GM08714 (cell line): ENCODE data around the gene MLLT6.

Experiments used
- H3K4me3 ChIP-seq: fragments of 200-500 bp; sonication (Bioruptor generic); 2 replicates; pipeline ENCODE4 v1.5.1; 2014; ENCODE audit warnings: mild to moderate bottlenecking, low read length, inconsistent platforms
- ZNF274 ChIP-seq: IDR thresholded peaks from 2 replicates; pipeline ENCODE4 v1.6.1; 2012; ENCODE audit warnings: mild to moderate bottlenecking, low read depth, low read length

MLLT6 gene

GRCh38 chr17:38733282-38733981 lies 28.4 kb downstream of the MLLT6 start:
- no peak for TF ChIP-seq ZNF274
- no peak overlapping the region for H3K4me3 ChIP-seq

GRCh38 chr17:38733982-38734973 lies 29.2 kb downstream of the MLLT6 start:
- no peak for TF ChIP-seq ZNF274
- no peak overlapping the region for H3K4me3 ChIP-seq

GRCh38 chr17:38735161-38735997 lies 30.3 kb downstream of the MLLT6 start:
- no peak overlapping the region for H3K4me3 ChIP-seq
- TF ChIP-seq ZNF274, result no peak

GRCh38 chr17:38738007-38738662 lies 33.1 kb downstream of the MLLT6 start:
- H3K4me3 ChIP-seq, result no peak overlapping the region
- no peak for TF ChIP-seq ZNF274

GRCh38 chr17:38738686-38739085 lies 33.6 kb downstream of the MLLT6 start:
- no peak for TF ChIP-seq ZNF274

GRCh38 chr17:38739305-38739704 lies 34.2 kb downstream of the MLLT6 start:
- no peak for TF ChIP-seq ZNF274
- no peak overlapping the region for H3K4me3 ChIP-seq

More at GRCh38 chr17:38738686-38739085, 33.6 kb downstream of the MLLT6 start:
- H3K4me3 ChIP-seq, result no peak overlapping the region

GRCh38 chr17:38740044-38740443 lies 35.0 kb downstream of the MLLT6 start:
- no peak overlapping the region for H3K4me3 ChIP-seq
- no peak for TF ChIP-seq ZNF274

- TF ChIP-seq ZNF274, result no peak
- H3K4me3 ChIP-seq, result no peak overlapping the region
Observed at GRCh38 chr17:38740806-38741205, 35.7 kb downstream of the MLLT6 start.

GRCh38 chr17:38741461-38741860 lies 36.4 kb downstream of the MLLT6 start:
- no peak for TF ChIP-seq ZNF274
- H3K4me3 ChIP-seq, result no peak overlapping the region

GRCh38 chr17:38741921-38742410 lies 36.9 kb downstream of the MLLT6 start:
- TF ChIP-seq ZNF274, result no peak
- no peak overlapping the region for H3K4me3 ChIP-seq

- TF ChIP-seq ZNF274, result no peak
- H3K4me3 ChIP-seq, result no peak overlapping the region
Observed at GRCh38 chr17:38742411-38743308, 37.6 kb downstream of the MLLT6 start.

GRCh38 chr17:38743556-38744171 lies 38.6 kb downstream of the MLLT6 start:
- no peak for TF ChIP-seq ZNF274
- no peak overlapping the region for H3K4me3 ChIP-seq

GRCh38 chr17:38745545-38745944 lies 40.5 kb downstream of the MLLT6 start:
- TF ChIP-seq ZNF274, result no peak
- no peak overlapping the region; the same call in 1 of the 2 replicates for H3K4me3 ChIP-seq
